IPS-20b (cell line): ENCODE results near the gene USP17L18.
"Not testable (repeated sequence)": the region's sequence is repeated elsewhere in the genome, so short reads cannot be mapped to it uniquely, and the experiment has no call there.

ENCODE experiments used
- H3K27ac ChIP-seq: one replicate; pipeline ENCODE4 v1.5.1; 2013; ENCODE audit warnings: low read length
- H3K27me3 ChIP-seq: 2 replicates; pipeline ENCODE4 v1.6.1; 2013; ENCODE audit warnings: mild to moderate bottlenecking, low read length, inconsistent platforms; ENCODE audit not compliant: insufficient read depth
- H3K36me3 ChIP-seq: 2 replicates; pipeline ENCODE4 v1.6.1; 2013; ENCODE audit warnings: low read depth, mild to moderate bottlenecking, inconsistent platforms, low read length, moderate library complexity; ENCODE audit not compliant: insufficient read depth
- H3K4me1 ChIP-seq: 2 replicates; pipeline ENCODE4 v1.6.1; 2013; ENCODE audit warnings: mild to moderate bottlenecking, control low read depth, inconsistent platforms, low read length, moderate library complexity; ENCODE audit not compliant: insufficient read depth
- H3K4me3 ChIP-seq: 2 replicates; pipeline ENCODE4 v1.5.1; 2013; ENCODE audit warnings: mild to moderate bottlenecking, low read length, inconsistent platforms
- H3K9ac ChIP-seq: 2 replicates; pipeline ENCODE4 v1.6.1; 2013; ENCODE audit warnings: low read depth, mild to moderate bottlenecking, inconsistent platforms, low read length, moderate library complexity
- H3K9me3 ChIP-seq: 2 replicates; pipeline ENCODE4 v1.6.1; 2013; ENCODE audit warnings: mild to moderate bottlenecking, low read depth, low read length, inconsistent platforms; ENCODE audit not compliant: insufficient read depth

USP17L18 gene

GRCh38 chr4:9262572-9262971 lies 14.1 kb downstream of the USP17L18 start, which contains the start of gene USP17L21:
TSS of gene USP17L21 (plus strand) at chr4:9262872. CDS start at chr4:9262872, 0 bp downstream.
- not testable (repeated sequence) for H3K27me3 ChIP-seq, H3K9me3 ChIP-seq, H3K9ac ChIP-seq, H3K36me3 ChIP-seq, H3K4me3 ChIP-seq, H3K4me1 ChIP-seq, H3K27ac ChIP-seq

GRCh38 chr4:9267319-9267718 lies 18.9 kb downstream of the USP17L18 start, which contains the start of gene USP17L22:
TSS of gene USP17L22 (plus strand) at chr4:9267619. CDS start at chr4:9267619, 0 bp downstream.
- H3K9me3 ChIP-seq, H3K4me3 ChIP-seq, H3K36me3 ChIP-seq, H3K27ac ChIP-seq, H3K4me1 ChIP-seq, H3K9ac ChIP-seq, H3K27me3 ChIP-seq: not testable (repeated sequence)

- not testable (repeated sequence) for H3K27me3 ChIP-seq, H3K4me3 ChIP-seq, H3K27ac ChIP-seq, H3K9ac ChIP-seq, H3K4me1 ChIP-seq, H3K9me3 ChIP-seq, H3K36me3 ChIP-seq
Measured at GRCh38 chr4:9271719-9272118, 23.3 kb downstream of the USP17L18 start.
